Stomach (tissue), 9 donors: ENCODE data around the gene PPP1R1C. TPM values are rescaled to one million over a fixed set of nuclear protein-coding genes. Genes with fewer than 3 reads are reported as not detected.
A peak's percentile ranks its signal among the peaks of the same experiment; 100 is the strongest.

Experiments
- DNase-seq, 2 donors: peaks; one replicate each; pipeline versions ENCODE4 v3.0.0 to v3.0.0-alpha.2; 2013 to 2019
- H3K27ac ChIP-seq, 5 donors: fragments of 200-600 bp in 4 of 5; sonication (generic) in 4 of 5; one replicate each; pipeline ENCODE4 v1.5.1; 2013 to 2019; ENCODE audit warnings: mild to moderate bottlenecking in 1 of 5, moderate library complexity in 1 of 5
- H3K27me3 ChIP-seq, 3 donors: fragments of 200-600 bp; sonication (generic); one replicate each; pipeline ENCODE4 v1.5.1; 2017 to 2019; ENCODE audit warnings: mixed run types in 1 of 3
- H3K36me3 ChIP-seq, 4 donors: fragments of 200-600 bp; sonication (generic); 1 replicate in 3 of 4; 2 replicates in 1 of 4; pipeline ENCODE4 v1.5.1; 2016 to 2019
- H3K4me1 ChIP-seq, 4 donors: fragments of 200-600 bp; sonication (generic); one replicate each; pipeline ENCODE4 v1.5.1; 2016 to 2019
- H3K4me3 ChIP-seq, 4 donors: fragments of 200-600 bp; sonication (generic) in 3 of 4; one replicate each; pipeline ENCODE4 v1.5.1; 2016 to 2019; ENCODE audit warnings: mild to moderate bottlenecking in 1 of 4
- H3K9me3 ChIP-seq, 4 donors: fragments of 200-600 bp; sonication (generic); one replicate each; pipeline ENCODE4 v1.5.1; 2016 to 2019
- CTCF ChIP-seq, 7 experiments: fragments of 450-650 bp in 4 of 7; fragments of 200-600 bp in 3 of 7; sonication (generic) in 3 of 7; IDR thresholded peaks; one replicate each; pipeline ENCODE4 v1.5.1; 2016 to 2019; ENCODE audit warnings: antibody characterized with exemption in 7 of 7, control low read depth in 2 of 7, mild to moderate bottlenecking in 1 of 7
- EP300 ChIP-seq: sonication (generic); formaldehyde crosslinking; IDR thresholded peaks from one replicate; pipeline ENCODE4 v1.6.1; 2017; ENCODE audit warnings: antibody characterized with exemption
- POLR2A ChIP-seq, 4 donors: fragments of 450-650 bp; IDR thresholded peaks; one replicate each; pipeline ENCODE4 v1.6.1; 2016; ENCODE audit warnings: antibody characterized with exemption in 4 of 4, control low read depth in 2 of 4, mild to moderate bottlenecking in 1 of 4, moderate library complexity in 1 of 4
- POLR2AphosphoS5 ChIP-seq, 3 donors: sonication (generic); formaldehyde crosslinking; IDR thresholded peaks; one replicate each; pipeline ENCODE4 v1.6.1; 2016; ENCODE audit warnings: antibody characterized with exemption in 3 of 3
- WGBS, 5 donors: extraction: QIAGEN DNeasy Blood & Tissue Kit in 3 of 5; methylation state at CpG; one replicate each; pipeline versions ENCODE4 v1.1.5 to v1.1.7; 2013 to 2018; 5-methylcytosine and 5-hydroxymethylcytosine counted together
- intact Hi-C: fragments of 100-400 bp; cut with DNase I; formaldehyde crosslinking; loops from one replicate; pipeline ENCODE4 v1.15.1; 2023; ENCODE audit warnings: low total_unique reads
- polyA plus RNA-seq, 3 donors: library from polyadenylated mRNA; stranded (reverse); fragments of 200-250 nt; gene quantifications; one replicate each; pipeline ENCODE4 v1.2.3, GENCODE V29; 2013
- total RNA-seq, 5 donors: library from RNA; depleted of rRNA; stranded (reverse); fragments of >200 nt; gene quantifications; one replicate each; pipeline versions ENCODE4 v1.1.0 to v1.2.3, GENCODE V29; 2014 to 2016
- donor health status: healthy with polysubstance abuse.
- donor health status: Bipolar disorder and iron deficiency.
- donor health status: healthy.

Gene PPP1R1C
- total and polyA plus RNA-seq, 8 donors: 1.6 to 10.4 (median 3.9) TPM; not detected in 4

DNA sequence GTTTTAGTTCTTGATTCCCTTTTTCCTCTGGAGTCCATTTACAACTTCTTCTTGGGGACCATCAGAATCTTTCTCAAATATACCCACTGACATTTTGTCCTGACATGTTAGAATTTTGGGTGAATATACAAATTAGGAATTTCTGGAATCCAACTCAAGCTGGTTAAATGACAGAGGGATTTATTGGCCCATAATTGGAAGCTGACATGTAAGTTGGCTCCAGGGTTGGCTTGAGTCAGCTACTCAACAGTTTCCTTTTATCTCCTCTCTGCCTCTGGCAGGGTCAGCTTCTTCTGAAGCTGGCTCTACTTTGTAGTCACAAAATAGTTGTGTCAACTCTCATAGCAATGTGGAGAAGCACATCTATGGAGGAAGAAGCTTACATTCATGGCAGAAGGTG is 36.6 kb upstream of the PPP1R1C start:
- no peaks in the 10 kb centered on the region for H3K27me3 ChIP-seq
- TF ChIP-seq CTCF (IDR thresholded peaks at IDR 0.05) (no peak), EP300 (no peak), POLR2A (IDR thresholded peaks at IDR 0.05) (no peak), POLR2AphosphoS5 (IDR thresholded peaks at IDR 0.05) (no peak)
- no peaks in the 10 kb centered on the region for H3K9me3 ChIP-seq
- intact Hi-C loops: no loop called here
- no peak for DNase-seq
- H3K4me3 ChIP-seq: no peak overlapping the region
- H3K27ac ChIP-seq: no peak overlapping the region
- H3K36me3 ChIP-seq: no peaks in the 10 kb centered on the region
- peaks cover 0 to 8% (median 3%) of the 10 kb centered on the region in 4 donors for H3K4me1 ChIP-seq

DNA sequence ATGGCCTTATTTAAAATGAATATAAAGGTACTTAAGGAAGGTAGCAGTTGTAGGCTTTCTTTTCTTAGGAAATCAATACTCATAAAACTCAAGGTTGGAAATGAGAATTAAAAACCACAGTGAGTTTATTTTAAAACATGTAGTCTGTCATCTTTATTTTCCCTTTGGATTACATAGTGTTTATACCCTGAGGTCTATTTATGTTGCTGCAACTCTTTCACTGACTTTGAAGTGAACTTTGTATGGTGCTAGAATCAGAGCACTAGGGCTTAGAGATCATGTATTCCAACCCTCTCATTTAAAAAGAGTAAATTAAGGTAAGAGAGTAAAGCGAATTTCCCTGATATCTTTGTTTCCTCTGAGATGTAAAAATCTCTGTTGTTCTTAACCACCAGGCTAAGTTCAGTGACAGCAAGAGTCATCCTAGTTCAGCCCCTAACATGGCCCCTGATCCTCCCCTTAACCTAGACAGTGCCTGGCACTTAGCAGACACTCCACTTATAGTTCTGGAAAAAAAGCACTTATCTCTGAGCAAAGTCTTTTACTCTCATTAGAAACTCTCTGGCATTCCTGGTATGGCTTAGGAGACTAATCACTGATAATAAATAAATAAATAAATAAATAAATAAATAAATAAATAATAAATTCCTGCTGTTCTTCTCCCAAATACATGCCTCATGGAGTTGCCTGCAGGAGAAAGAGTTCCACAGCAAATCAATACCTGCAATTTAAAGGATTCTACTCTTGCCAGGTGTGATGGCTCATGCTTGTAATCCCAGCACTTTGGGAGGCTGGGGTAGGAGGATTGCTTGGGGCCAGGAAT is 33.0 kb upstream of the PPP1R1C start:
- no peaks in the 10 kb centered on the region for H3K36me3 ChIP-seq
- H3K4me1 ChIP-seq: peaks cover 0 to 20% (median 6%) of the 10 kb centered on the region in 4 donors
- intact Hi-C loops: no loop called here
- no peak overlapping the region for H3K27ac ChIP-seq
- no peaks in the 10 kb centered on the region for H3K9me3 ChIP-seq
- no peak for TF ChIP-seq EP300
- TF ChIP-seq CTCF (IDR thresholded peaks at IDR 0.05): no peak
- no peak for TF ChIP-seq POLR2AphosphoS5 (IDR thresholded peaks at IDR 0.05)
- no peak for TF ChIP-seq POLR2A (IDR thresholded peaks at IDR 0.05)
- no peaks in the 10 kb centered on the region for H3K27me3 ChIP-seq
- H3K4me3 ChIP-seq: no peak overlapping the region
- no peak for DNase-seq
- 80 to 93% (median 87%) methylated on average over 1 of the region's 1 CpG for WGBS, 5 donors

DNA sequence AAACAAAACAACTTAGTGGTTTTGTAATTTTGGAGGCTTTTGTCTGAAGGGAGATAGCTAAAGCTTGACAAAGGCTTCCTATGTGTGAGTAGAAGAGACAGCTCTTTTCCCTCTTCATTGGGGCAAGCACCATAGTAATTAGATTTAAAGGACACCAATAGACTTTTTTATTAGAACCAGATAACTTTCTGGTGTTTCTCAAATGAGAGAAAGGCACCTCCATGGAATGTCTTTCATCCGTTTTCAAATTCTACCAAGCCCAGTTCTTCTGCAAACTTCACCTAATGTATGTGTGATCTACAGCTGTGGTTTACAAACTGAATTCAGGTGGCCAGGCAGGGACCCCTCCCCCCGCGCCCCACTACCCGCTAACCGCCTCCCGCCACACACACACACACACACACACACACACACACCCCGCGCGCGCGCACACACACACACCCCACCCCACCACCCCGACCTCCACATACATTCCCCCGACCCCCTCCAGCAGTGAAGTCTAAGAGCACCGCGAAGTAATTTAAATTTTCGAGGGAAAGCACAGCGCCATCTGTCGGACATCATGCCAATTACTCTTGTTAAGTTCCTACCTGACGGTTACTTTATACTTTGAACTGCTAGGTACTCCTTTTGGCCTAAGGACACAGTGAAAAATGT is 31.6 kb upstream of the PPP1R1C start:
- DNase-seq: peak; percentile 73 to 90
- WGBS, 5 donors: 1 to 5% (median 3%) methylated on average over 17 to 19 of the region's 19 CpGs

More for the DNA sequence above, 31.6 kb upstream of the PPP1R1C start:
- intact Hi-C loops: no loop called here
- TF ChIP-seq POLR2A (IDR thresholded peaks at IDR 0.05): no peak
- TF ChIP-seq CTCF (IDR thresholded peaks at IDR 0.05): peak in 5 of 7 experiments; percentile 21 to 69 (median 57)
- TF ChIP-seq POLR2AphosphoS5 (IDR thresholded peaks at IDR 0.05): no peak
- no peaks in the 10 kb centered on the region for H3K9me3 ChIP-seq
- H3K27ac ChIP-seq: peak overlapping the region in 2 of 5 donors; percentile 32 to 49
- no peaks in the 10 kb centered on the region for H3K27me3 ChIP-seq
- peaks cover 0 to 31% (median 14%) of the 10 kb centered on the region in 4 donors for H3K4me1 ChIP-seq
- no peaks in the 10 kb centered on the region for H3K36me3 ChIP-seq
- peak overlapping the region; percentile 29 to 40 (median 34) for H3K4me3 ChIP-seq
